Germinal center (tissue), 1 donor: Measurements from ENCODE around the gene B4GALT4.
A peak's percentile ranks its signal among the peaks of the same experiment; 100 is the strongest.

ENCODE experiments used
- DNase-seq: peaks from one replicate; pipeline ENCODE4 v3.0.0; 2012; ENCODE audit warnings: mixed read lengths, low spot score

B4GALT4 gene

DNA sequence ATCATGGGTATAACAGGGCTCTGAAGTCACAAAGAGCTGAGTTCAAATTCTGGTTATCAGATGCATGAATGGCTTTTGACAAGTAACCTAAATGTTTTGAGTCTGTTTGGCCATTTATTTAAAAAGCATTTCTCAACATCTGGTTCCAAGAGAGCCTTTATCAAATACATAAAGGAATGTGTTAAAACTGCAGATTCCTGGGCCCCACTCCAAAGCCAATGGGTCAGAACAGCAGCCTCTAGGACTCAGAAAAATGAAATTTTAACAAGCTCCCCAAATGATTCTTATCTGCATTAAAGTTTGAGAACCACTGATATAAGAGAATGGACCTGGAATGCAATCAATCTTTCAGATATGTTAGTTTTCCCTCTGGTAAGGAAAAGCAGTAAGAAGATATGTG lies 3.4 kb downstream of the B4GALT4 start:
- no peak for DNase-seq

- DNase-seq, result no peak
Measured at GRCh38 chr3:119236756-119237155, 3.9 kb downstream of the B4GALT4 start.

DNA sequence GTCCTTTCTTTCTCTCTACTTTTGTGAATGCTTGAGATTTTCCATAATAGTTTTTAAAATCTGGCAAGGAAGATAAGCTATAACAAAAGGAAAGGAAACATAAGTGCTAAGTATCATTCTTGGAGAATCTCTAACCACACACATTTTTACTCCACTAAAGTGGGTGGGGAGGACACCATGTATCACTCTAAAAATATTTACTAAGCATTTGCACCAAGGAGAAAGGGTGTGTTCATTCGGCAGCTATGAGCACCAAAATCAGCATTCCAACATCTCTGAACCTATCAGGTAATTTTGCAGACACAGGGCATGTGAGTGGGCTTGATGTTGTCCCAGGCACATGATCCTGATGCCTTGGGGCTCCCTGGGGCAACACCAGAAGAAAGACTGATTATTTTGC lies 5.5 kb downstream of the B4GALT4 start:
- no peak for DNase-seq

DNA sequence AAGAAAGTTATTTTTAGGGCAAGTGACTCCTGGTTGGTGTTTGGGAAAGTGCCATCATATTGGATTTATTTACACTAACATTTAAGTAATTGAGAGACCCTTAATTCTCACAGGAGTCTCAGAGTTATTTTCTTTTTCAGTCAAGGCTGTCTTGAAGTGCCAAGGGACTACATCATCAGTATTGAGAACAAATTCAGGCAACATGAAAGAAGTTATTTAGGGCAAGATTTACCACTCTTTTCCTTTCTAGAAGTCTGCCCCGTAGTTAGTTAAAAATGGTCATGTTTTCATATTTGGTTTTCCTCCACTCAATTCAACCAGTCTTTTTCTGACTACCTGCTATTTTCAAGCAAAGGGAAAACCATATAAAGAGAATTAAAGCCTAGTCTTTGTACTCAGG lies 6.1 kb downstream of the B4GALT4 start:
- DNase-seq, result no peak

DNA sequence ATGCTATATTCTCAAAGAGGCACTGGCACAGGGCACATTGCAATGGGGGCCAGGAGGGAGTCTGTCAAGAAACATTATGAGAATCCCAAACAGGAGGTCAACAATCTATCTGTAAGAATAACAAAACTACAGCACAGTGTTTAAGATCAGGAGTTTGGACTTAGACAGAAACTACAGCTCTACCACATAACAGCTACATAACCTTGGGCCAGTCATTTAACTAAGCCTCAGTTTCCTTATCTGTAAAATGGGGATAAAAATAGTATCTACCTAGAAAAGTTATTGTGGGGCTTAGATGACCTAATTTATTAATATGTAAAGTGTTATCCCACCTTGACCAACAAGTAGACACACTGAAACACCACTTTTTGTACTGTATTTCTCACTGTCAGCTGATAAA lies 9.9 kb downstream of the B4GALT4 start:
- DNase-seq, result no peak

DNA sequence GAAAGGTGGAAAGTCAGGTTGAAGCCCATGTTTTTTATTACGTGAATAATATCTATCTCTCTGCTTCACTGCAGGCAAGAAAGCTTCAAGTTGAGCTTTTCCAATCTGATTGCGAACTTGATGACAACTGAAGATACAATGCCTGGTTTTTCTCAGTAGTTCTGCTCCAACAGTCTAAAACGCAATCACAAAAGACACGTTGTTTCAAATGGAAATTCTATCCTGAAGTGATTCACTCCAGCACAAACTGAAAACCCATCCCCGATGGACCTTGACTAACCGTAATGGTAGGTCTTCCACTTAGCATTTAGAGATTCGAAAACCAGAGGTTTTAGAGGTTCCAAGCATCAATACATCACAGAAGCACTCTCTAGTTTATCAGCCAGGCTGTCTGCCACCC lies 10.6 kb downstream of the B4GALT4 start:
- DNase-seq, result no peak

DNA sequence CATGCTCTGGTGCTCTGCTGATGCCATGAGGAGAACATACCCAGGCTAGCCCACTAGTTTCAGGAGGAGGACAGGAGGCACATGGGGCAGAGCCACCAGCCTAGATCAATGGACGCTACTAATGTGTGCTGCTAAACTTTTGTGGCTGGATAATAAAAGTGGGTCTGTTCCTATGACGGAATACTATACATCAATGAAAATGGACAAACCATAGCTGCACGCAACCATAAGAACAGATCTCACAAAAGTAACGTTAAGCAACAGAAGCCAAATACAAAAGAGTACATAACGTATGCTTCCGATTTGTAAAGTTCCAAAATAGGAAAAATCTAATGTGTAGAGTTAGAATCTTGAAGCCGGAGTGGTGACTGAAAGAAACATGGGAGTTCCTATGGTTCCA lies 11.5 kb downstream of the B4GALT4 start:
- no peak for DNase-seq

DNA sequence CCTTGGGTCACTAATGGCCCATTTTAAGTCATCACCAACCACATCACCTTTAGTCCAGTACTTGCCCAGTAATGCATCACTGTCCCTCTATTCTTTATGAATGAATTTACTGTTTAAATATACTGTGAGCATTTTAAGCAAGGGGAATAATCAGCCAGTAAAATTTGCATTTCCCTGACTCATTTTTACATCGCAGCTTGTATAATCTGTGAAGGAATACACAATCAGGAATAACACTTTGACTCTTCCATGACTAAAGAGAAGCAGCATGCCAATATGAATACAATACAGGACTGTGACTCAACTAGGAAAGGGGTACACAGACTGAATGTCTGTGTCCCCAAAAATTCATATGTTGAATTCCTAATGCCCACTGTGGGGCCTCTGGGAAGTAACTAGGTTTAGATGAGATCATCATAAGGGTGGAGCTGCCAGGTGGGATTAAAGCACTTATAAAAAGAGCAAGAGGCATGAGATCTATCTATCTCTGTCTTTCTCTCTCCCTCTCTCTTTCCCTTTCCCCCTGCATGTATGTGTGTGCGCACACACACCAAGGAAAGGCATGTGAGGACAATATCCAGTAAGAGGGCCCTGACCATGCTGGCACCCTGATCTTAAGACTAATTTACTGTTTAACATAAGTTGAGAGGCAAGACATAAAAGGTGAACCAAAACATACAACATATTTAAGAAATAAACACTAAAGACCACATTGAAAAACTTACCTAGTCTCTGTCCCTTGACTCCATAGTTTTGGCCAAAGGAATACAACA lies 12.1 kb downstream of the B4GALT4 start:
- DNase-seq, result no peak

DNA sequence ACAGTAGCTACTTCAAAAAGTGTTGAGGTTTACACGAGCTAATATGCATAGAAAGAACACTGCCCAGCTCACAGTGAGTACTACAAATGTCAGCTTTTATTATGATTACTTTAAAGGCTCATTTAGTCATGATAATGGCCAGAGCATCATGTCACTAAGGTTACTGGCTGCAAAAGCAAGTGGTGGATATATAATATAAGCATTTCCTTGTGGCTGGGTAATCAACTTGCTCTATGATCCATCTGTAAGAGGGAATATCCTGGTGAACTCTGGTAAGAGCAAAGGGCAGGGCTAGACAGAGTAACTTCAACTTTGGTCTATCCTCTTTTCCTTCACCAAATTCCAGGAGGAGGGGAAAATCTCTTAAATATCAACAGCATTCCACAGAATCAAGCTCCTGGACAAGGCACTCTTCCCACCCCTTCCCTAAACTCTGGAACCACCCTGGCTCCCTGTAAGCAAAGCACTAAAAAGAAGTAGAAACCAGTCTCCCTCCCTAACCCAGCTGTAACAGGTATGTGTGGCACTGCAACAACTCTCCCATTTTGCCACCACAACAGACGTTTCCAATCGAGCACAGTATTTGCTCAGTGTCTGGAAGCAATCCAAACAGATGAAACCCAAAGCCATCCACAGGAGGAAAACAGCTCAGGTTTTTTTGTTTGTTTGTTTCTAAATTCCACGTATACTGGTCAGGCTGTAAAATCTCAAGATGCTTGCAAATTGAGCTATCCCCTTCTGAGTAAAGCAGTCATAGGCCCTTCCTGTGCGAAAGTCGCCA lies 13.4 kb downstream of the B4GALT4 start:
- no peak for DNase-seq

GRCh38 chr3:119225121-119225520 lies 15.6 kb downstream of the B4GALT4 start:
- no peak for DNase-seq

GRCh38 chr3:119223511-119223910 lies 17.2 kb downstream of the B4GALT4 start:
- no peak for DNase-seq

DNA sequence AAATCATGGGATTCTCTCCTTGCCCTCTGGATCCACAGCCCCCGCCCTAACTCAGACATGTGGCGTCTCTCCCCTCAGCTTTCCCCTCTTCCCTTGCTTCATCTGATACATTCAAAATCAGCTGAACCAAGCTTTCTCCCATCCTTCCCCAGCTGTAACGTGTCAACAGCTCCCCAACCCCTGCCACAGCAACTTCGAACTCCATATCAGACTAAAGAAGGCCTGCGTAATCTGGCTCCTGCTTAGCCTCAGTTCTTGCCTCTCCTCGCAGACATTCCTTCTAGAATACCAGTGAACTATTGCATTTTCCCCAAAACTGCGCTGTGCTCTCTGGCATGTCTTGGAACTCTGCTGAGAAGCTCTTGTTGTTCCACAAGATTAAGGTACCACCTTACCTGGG lies 18.3 kb downstream of the B4GALT4 start:
- no peak for DNase-seq

GRCh38 chr3:119221779-119222320 lies 18.8 kb downstream of the B4GALT4 start:
- DNase-seq, result no peak

- DNase-seq, result no peak
Measured at GRCh38 chr3:119220970-119221667, 19.6 kb downstream of the B4GALT4 start.

DNA sequence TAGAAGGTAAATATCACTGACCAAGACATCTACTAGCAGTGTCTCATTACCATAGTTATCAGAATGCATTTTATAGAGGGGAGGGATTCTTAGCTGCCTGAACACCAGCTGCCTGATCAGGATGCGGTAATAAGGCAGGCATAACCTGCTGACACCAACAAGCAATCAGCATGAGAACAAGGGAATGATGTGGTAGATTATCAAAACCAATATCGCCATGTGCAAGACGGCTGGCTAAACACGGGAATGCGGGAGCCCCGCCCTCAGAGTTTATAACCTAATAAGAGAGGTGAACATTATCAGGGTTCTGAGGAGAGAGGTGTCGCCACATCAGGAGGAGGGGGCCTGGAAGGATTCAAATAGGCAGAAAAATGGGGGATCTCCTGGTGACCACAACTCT lies 20.5 kb downstream of the B4GALT4 start:
- no peak for DNase-seq

DNA sequence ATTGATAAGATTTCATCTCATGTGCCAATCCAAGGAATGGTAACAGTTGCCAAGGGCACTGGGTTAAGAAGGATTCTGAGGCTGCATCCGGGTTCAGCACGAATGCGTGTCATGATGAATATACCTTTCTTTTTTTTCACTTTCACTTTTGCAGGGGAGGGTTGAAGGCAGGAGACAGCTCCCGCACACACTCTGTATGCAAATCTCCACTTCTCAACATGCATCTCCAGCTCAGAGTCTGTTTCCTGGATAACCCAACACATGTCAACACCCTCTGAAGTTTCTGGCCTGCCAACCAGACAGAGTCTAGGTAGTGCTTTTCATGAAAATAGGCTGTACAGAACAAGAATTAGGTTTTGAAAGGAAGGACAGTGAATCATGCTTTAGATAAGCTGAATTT lies 21.6 kb downstream of the B4GALT4 start:
- DNase-seq, result peak; percentile 50

- DNase-seq, result no peak
Measured at GRCh38 chr3:119211803-119212202, 28.9 kb downstream of the B4GALT4 start.

DNA sequence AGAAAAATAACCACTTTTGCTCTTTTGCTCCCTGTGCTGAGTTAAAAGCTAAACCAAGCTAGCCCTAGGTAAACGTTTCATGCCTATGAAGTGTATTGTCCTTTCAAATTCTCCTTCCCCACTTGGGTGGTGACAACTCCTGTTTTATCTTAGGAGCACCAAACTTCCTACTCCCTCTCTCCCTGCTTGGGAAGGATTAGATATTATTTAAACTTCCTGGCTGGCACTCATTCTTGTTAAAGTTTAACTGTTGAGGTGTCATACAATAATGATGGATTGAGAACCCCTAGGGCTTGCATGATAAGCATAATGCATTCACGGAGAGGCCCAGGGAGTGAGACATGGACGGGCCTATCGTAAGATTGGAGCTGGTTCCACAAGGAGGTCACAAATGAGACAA lies 29.5 kb downstream of the B4GALT4 start:
- DNase-seq, result no peak

GRCh38 chr3:119207512-119207875 lies 33.2 kb downstream of the B4GALT4 start:
- DNase-seq, result no peak

DNA sequence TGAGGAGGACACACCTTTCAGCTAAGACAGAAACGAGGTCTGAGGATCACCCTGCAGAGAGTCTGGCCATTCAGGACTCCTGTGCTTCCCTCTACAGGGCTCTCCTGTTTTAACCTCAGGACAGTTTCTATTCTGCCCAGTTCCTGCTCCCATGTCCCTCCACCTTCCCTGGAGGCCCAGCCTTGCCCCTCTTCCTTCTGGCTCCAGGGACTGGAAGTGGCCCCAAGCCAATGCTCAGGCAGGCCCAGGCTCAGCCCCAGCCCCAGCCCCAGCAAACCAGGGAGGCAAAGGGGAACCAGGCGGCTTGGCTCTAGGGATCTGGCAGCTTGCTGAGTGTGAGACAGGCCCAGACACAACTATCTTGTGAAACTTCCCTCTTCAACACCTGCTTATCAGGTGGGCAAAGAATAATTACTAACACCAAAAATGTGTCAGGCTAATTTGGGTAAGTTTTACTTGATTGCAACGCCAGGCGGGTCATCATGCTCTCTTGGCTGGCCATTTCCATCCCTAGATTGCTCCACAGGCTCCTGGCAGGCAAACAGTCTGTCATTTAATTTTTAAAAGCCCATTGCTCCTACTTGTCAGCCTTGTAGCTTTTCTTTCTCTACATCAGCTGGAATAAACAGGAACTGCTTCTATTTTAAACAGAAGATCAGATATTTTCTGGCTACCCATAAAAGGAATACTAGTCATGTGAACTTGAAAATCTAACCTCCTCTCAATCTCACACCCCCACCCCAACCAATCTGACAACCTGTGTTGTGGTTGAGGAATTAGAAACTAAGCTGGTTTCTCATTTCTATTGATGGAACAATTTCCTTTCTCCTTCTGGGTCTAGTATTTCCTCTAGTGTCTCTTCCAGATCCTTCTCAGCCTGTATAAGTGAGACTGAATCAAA lies 33.8 kb downstream of the B4GALT4 start:
- no peak for DNase-seq

GRCh38 chr3:119205685-119206084 lies 35.0 kb downstream of the B4GALT4 start:
- DNase-seq, result no peak

DNA sequence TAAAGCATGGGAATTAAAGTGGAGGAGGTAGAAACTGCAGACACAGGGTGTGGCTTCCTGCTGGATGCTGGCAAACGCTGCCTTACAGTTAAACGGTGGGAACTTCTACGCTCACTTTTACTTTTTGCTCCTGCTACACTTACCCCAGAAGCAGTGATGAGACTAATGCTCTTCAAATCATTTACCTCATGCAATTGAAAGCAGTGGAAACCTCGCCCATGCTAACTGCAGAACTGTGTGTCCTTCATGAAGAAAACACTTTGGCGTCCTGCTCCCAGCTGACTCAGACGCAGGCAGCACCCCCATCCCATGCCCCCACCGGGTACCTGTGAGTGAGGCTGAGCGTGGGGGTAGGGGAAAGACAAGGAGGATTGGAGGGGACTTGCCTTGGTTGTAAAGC lies 35.5 kb downstream of the B4GALT4 start:
- DNase-seq, result no peak
